Activated T-cell treated with anti-CD3 and anti-CD28 coated beads, Interleukin-2, amount 50 U/mL, for 72 hours (primary cell): Measurements from ENCODE around the gene DNAJC6. TPM values are rescaled to one million over a fixed set of nuclear protein-coding genes. Genes with fewer than 3 reads are reported as not detected.
A peak's percentile ranks its signal among the peaks of the same experiment; 100 is the strongest.
"Not testable (repeated sequence)": the region's sequence is repeated elsewhere in the genome, so short reads cannot be mapped to it uniquely, and the experiment has no call there.

Experiments used
- ATAC-seq, 2 donors: fragments of 150-1000 bp; cut with Tn5 transposase; replicated peaks in 1 of 2; 2 replicates each; pipeline ENCODE4 v1.10.0; 2021; ENCODE audit warnings: moderate library complexity in 2 of 2, mild to moderate bottlenecking in 1 of 2
- DNase-seq, 2 donors: peaks; one replicate each; pipeline ENCODE4 v3.0.0; 2021 to 2022; ENCODE audit warnings: mixed read lengths in 1 of 2
- H3K27ac Mint-ChIP-seq: one replicate; pipeline ENCODE4 v1.8.0; 2022; ENCODE audit warnings: mild to moderate bottlenecking, moderate library complexity, mixed read lengths
- H3K27me3 Mint-ChIP-seq: one replicate; pipeline ENCODE4 v1.8.0; 2022; ENCODE audit warnings: low read depth, mixed read lengths
- H3K36me3 Mint-ChIP-seq, 2 donors: one replicate each; pipeline ENCODE4 v1.8.0; 2022; ENCODE audit warnings: mixed read lengths in 2 of 2, mild to moderate bottlenecking in 1 of 2; ENCODE audit not compliant: insufficient read depth in 2 of 2
- H3K4me1 Mint-ChIP-seq: one replicate; pipeline ENCODE4 v1.8.0; 2022; ENCODE audit warnings: low read depth, mixed read lengths
- H3K4me3 Mint-ChIP-seq, 2 donors: one replicate each; pipeline ENCODE4 v1.8.0; 2022; ENCODE audit warnings: mild to moderate bottlenecking in 2 of 2, mixed read lengths in 2 of 2, moderate library complexity in 2 of 2
- H3K9me3 Mint-ChIP-seq, 2 donors: one replicate each; pipeline ENCODE4 v1.8.0; 2022; ENCODE audit warnings: mixed read lengths in 2 of 2
- total RNA-seq, 2 donors: library from RNA; stranded (reverse); gene quantifications; one replicate each; pipeline ENCODE4 v1.2.3, GENCODE V29; 2022

The DNAJC6 gene
- total RNA-seq, 2 donors from 2014 or later = 2.3 to 3.1 TPM

GRCh38 chr1:65378247-65378946 is 69.1 kb downstream of the DNAJC6 start:
- peaks cover 0 to 7% of the 10 kb centered on the region in 2 donors for H3K9me3 Mint-ChIP-seq
- peaks cover 1 to 2% of the 10 kb centered on the region in 2 donors for H3K36me3 Mint-ChIP-seq
- no peak overlapping the region for H3K4me3 Mint-ChIP-seq
- DNase-seq (no peak), ATAC-seq (no peak)
- H3K4me1 Mint-ChIP-seq = no peaks in the 10 kb centered on the region
- peaks cover 23% of the 10 kb centered on the region for H3K27me3 Mint-ChIP-seq
- H3K27ac Mint-ChIP-seq = no peak overlapping the region

GRCh38 chr1:65384426-65384825 is 75.1 kb downstream of the DNAJC6 start:
- H3K4me3 Mint-ChIP-seq, H3K27me3 Mint-ChIP-seq, DNase-seq, H3K36me3 Mint-ChIP-seq, ATAC-seq, H3K9me3 Mint-ChIP-seq, H3K4me1 Mint-ChIP-seq, H3K27ac Mint-ChIP-seq: not testable (repeated sequence)

- DNase-seq = no peak
- no peak for ATAC-seq
- H3K36me3 Mint-ChIP-seq = peaks cover 0 to 2% of the 10 kb centered on the region in 2 donors
- no peak overlapping the region for H3K4me3 Mint-ChIP-seq
- no peak overlapping the region for H3K27ac Mint-ChIP-seq
- no peaks in the 10 kb centered on the region for H3K9me3 Mint-ChIP-seq
- peaks cover 6% of the 10 kb centered on the region for H3K27me3 Mint-ChIP-seq
- peaks cover 17% of the 10 kb centered on the region for H3K4me1 Mint-ChIP-seq
Measured at GRCh38 chr1:65386439-65386838, 77.1 kb downstream of the DNAJC6 start.

GRCh38 chr1:65387821-65388220 is 78.5 kb downstream of the DNAJC6 start:
- peaks cover 0 to 2% of the 10 kb centered on the region in 2 donors for H3K36me3 Mint-ChIP-seq
- no peaks in the 10 kb centered on the region for H3K27me3 Mint-ChIP-seq
- H3K4me1 Mint-ChIP-seq = peaks cover 27% of the 10 kb centered on the region
- no peak overlapping the region for H3K4me3 Mint-ChIP-seq
- H3K9me3 Mint-ChIP-seq = no peaks in the 10 kb centered on the region
- no peak for ATAC-seq
- H3K27ac Mint-ChIP-seq = peak overlapping the region; percentile 18
- no peak for DNase-seq

GRCh38 chr1:65388908-65389695 is 79.8 kb downstream of the DNAJC6 start:
- no peaks in the 10 kb centered on the region for H3K9me3 Mint-ChIP-seq
- peak in 1 of 2 donors; percentile 25 for ATAC-seq
- no peak for DNase-seq
- H3K4me3 Mint-ChIP-seq = peak overlapping the region in 1 of 2 donors; percentile 15
- H3K27me3 Mint-ChIP-seq = no peaks in the 10 kb centered on the region
- H3K36me3 Mint-ChIP-seq = peaks cover 0 to 2% of the 10 kb centered on the region in 2 donors
- peak overlapping the region; percentile 77 for H3K27ac Mint-ChIP-seq
- peaks cover 39% of the 10 kb centered on the region for H3K4me1 Mint-ChIP-seq

- no peak for ATAC-seq
- Mint-ChIP-seq H3K27me3 (no peaks in the 10 kb centered on the region), H3K36me3 (no peaks in the 10 kb centered on the region), H3K4me3 (no peak overlapping the region), H3K27ac (no peak overlapping the region), H3K4me1 (peaks cover 64% of the 10 kb centered on the region), H3K9me3 (no peaks in the 10 kb centered on the region)
- no peak for DNase-seq
Measured at GRCh38 chr1:65392497-65392896, 83.2 kb downstream of the DNAJC6 start.

GRCh38 chr1:65393347-65393746 is 84.0 kb downstream of the DNAJC6 start:
- DNase-seq = peak; percentile 29 to 44
- H3K27ac Mint-ChIP-seq = peak overlapping the region; percentile 76
- H3K4me1 Mint-ChIP-seq = peaks cover 72% of the 10 kb centered on the region
- no peaks in the 10 kb centered on the region for H3K27me3 Mint-ChIP-seq
- peak overlapping the region in 1 of 2 donors; percentile 76 for H3K4me3 Mint-ChIP-seq
- peak; percentile 86 to 92 for ATAC-seq
- no peaks in the 10 kb centered on the region for H3K9me3 Mint-ChIP-seq
- H3K36me3 Mint-ChIP-seq = no peaks in the 10 kb centered on the region

GRCh38 chr1:65393928-65394327 is 84.6 kb downstream of the DNAJC6 start:
- Mint-ChIP-seq H3K27ac (peak overlapping the region; percentile 76), H3K4me3 (peak overlapping the region in 1 of 2 donors; percentile 76), H3K9me3 (no peaks in the 10 kb centered on the region)

GRCh38 chr1:65395887-65396612 is 86.7 kb downstream of the DNAJC6 start:
- Mint-ChIP-seq H3K36me3 (no peaks in the 10 kb centered on the region), H3K27ac (no peak overlapping the region), H3K27me3 (no peaks in the 10 kb centered on the region), H3K4me3 (peak overlapping the region; percentile 1 to 40), H3K4me1 (peaks cover 58% of the 10 kb centered on the region), H3K9me3 (no peaks in the 10 kb centered on the region)
- DNase-seq = peak in 1 of 2 donors; percentile 13
- ATAC-seq = peak; percentile 37 to 54

More at GRCh38 chr1:65393928-65394327, 84.6 kb downstream of the DNAJC6 start:
- DNase-seq (no peak), ATAC-seq (no peak)
- H3K4me1 Mint-ChIP-seq = peaks cover 72% of the 10 kb centered on the region
- no peaks in the 10 kb centered on the region for H3K27me3 Mint-ChIP-seq
- no peaks in the 10 kb centered on the region for H3K36me3 Mint-ChIP-seq

- peak; percentile 56 to 60 for ATAC-seq
- H3K4me1 Mint-ChIP-seq = peaks cover 46% of the 10 kb centered on the region
- H3K27ac Mint-ChIP-seq = no peak overlapping the region
- DNase-seq = no peak
- H3K36me3 Mint-ChIP-seq = no peaks in the 10 kb centered on the region
- H3K4me3 Mint-ChIP-seq = no peak overlapping the region
- H3K9me3 Mint-ChIP-seq = no peaks in the 10 kb centered on the region
- no peaks in the 10 kb centered on the region for H3K27me3 Mint-ChIP-seq
Measured at GRCh38 chr1:65398083-65398482, 88.7 kb downstream of the DNAJC6 start.

GRCh38 chr1:65399003-65399402 is 89.7 kb downstream of the DNAJC6 start:
- Mint-ChIP-seq H3K4me3 (no peak overlapping the region), H3K4me1 (peaks cover 37% of the 10 kb centered on the region), H3K36me3 (no peaks in the 10 kb centered on the region), H3K27ac (no peak overlapping the region), H3K27me3 (no peaks in the 10 kb centered on the region), H3K9me3 (no peaks in the 10 kb centered on the region)
- DNase-seq (no peak), ATAC-seq (no peak)

- Mint-ChIP-seq H3K4me1 (peaks cover 21% of the 10 kb centered on the region), H3K27ac (no peak overlapping the region), H3K4me3 (no peak overlapping the region), H3K9me3 (no peaks in the 10 kb centered on the region), H3K27me3 (peaks cover 4% of the 10 kb centered on the region), H3K36me3 (no peaks in the 10 kb centered on the region)
- DNase-seq = no peak
- ATAC-seq = no peak
Measured at GRCh38 chr1:65401612-65402011, 92.3 kb downstream of the DNAJC6 start.

- Mint-ChIP-seq H3K4me3 (no peak overlapping the region), H3K4me1 (no peaks in the 10 kb centered on the region), H3K9me3 (no peaks in the 10 kb centered on the region), H3K36me3 (no peaks in the 10 kb centered on the region), H3K27me3 (peaks cover 10% of the 10 kb centered on the region), H3K27ac (no peak overlapping the region)
- ATAC-seq = no peak
- no peak for DNase-seq
Measured at GRCh38 chr1:65404941-65405340, 95.6 kb downstream of the DNAJC6 start.
